RPMI7951 (cell line): Measurements from ENCODE around the gene SNX8. TPM values are rescaled to one million over a fixed set of nuclear protein-coding genes. Genes with fewer than 3 reads are reported as not detected.

Experiments used
- DNase-seq: peaks from one replicate; pipeline ENCODE4 v3.0.0-alpha.2; 2012; ENCODE audit warnings: low read depth
- total RNA-seq: library from RNA; depleted of rRNA; stranded (reverse); fragments of >200 nt; shearing (Covaris generic); gene quantifications from 2 replicates; pipeline ENCODE4 v1.2.3, GENCODE V29; 2014; rRNA removed

Gene SNX8
- total RNA-seq, 1 experiment from 2014 or later = 8.9 TPM

DNA sequence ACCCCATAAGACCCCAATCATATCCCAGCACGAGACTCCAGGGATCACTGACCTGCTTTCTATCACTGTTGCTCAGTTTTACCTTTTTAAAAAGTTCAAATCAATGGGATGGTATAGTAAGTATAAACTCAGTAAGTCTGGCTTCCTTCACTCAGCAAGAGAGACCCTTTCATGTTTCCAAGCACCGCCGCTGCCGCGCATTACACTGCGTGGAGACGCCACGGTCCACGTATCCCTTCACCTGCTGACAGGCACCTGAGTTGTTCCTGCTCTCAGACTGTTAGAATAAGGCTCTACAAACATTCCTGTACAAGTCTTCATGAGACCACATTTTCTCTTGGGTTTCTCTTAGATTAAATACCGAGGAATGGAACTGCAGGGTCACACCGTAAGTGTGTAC lies 109.8 kb downstream of the SNX8 start:
- DNase-seq = no peak

DNA sequence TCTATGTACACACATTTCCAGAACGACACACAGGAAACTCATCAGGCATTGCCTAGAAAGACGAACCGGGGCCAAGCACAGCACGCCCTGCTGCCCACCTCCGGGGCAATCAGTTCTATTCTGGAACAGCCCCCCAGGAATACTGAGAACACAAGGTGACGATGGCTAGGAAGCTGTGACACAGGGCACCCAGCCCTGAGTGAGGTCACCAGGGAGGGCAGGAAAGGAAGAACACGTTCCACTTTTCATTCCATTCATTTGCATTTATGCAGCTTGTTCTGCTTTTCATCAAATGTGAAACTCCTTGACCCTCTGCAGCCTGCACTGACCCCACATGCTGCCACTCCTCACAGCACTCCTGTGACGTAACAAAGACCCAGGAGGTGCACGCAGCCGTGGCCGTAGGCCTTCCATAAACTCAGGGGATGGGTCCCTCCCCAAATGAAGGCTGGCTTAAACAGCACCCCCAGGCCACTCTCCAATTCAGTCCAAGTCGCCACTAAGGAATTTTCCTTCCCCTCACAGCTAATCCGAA lies 110.4 kb downstream of the SNX8 start:
- DNase-seq = no peak

DNA sequence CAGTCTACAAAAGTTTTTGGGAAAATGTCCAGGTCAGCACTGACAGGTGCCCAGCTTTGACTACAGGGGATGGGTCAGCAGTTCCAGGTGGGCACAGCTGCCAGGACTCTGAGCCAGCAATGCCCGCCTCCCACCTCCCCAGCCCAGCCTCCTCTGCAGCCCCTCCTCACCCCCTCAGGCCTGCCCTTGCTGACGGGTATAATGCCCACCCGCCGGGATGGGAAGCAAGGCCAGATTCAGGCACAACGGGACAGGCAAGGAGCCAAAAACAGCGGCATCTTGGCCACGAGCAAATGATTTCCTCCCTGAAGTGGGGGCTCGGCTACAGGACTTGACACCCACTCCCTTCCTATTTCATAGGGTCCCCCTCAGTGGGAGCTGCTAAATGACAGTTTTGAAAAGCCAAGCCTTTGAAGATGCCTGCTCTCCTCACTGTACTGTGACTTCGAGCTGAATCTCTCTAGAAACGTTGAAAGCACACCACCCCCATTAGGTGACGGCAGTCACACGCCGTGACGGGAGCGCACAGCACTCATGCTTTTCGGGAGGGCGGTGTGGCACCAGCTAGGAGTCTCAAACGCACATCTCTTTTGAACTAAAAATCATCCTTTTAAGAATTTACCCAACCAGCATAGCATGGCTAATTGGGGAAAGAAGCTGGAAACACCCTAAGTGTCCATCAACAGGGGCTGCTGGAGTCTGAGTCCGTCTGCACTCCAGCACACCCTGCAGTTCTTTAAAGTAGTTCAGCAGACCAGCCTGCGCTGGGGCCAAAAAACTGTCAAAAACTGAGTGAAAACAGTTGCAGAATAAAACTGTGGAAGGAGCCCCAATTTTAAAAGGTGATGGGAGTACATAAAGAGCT lies 111.1 kb downstream of the SNX8 start:
- DNase-seq = no peak

DNA sequence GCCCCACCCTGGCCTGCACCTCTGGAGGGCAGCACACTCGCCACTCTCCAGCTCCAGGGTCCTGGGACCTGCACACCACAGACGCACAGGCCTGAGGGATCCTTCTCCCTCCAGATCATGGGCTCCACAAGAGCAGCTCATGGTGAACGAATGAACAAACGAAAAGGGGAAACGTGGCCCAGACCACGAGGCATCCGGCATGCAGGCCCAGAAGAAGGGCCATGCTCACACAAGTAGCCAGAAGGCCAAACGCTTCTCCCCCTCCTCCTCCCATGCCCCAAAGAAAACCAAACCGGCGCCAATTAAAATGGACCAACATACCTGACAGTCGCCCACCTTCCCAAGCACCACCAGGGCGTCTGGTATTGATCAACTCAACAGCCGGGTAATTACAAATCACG lies 111.9 kb downstream of the SNX8 start:
- DNase-seq = no peak

Other genes starting within 250 kb of the SNX8 start
- gene MAD1L1, start 81.5 kb downstream of the SNX8 start, total RNA-seq = 133 and 165 TPM in 2 replicates
- 36.4 and 36.8 TPM in 2 replicates for gene MRM2, start 72.2 kb downstream of the SNX8 start, total RNA-seq
- 131 and 171 TPM in 2 replicates for gene NUDT1, start 72.2 kb downstream of the SNX8 start, total RNA-seq
- gene EIF3B, start 40.4 kb upstream of the SNX8 start, total RNA-seq = 182 and 205 TPM in 2 replicates
- gene CHST12, start 89.2 kb upstream of the SNX8 start, total RNA-seq = 5.9 and 8.0 TPM in 2 replicates
- not detected in 2 replicates for gene GRIFIN, start 162.0 kb upstream of the SNX8 start, total RNA-seq
- 19.1 and 28.5 TPM in 2 replicates for gene LFNG, start 205.3 kb upstream of the SNX8 start, total RNA-seq
- gene BRAT1, start 241.1 kb upstream of the SNX8 start, total RNA-seq = 22.6 and 28.8 TPM in 2 replicates
- gene IQCE, start 244.5 kb upstream of the SNX8 start, total RNA-seq = 10.1 and 14.8 TPM in 2 replicates